ENCODE results near the gene IL27RA.
"Not testable (repeated sequence)": the region's sequence is repeated elsewhere in the genome, so short reads cannot be mapped to it uniquely, and the experiment has no call there.

IL27RA gene

GRCh38 chr19:14033946-14034345 is 2.4 kb downstream of the IL27RA start:
- no peak for DNase-seq

GRCh38 chr19:14035159-14035558 is 3.6 kb downstream of the IL27RA start:
- not testable (repeated sequence) for DNase-seq

- DNase-seq, result no peak
Observed at GRCh38 chr19:14035706-14036105, 4.1 kb downstream of the IL27RA start.

GRCh38 chr19:14039181-14039580 is 7.6 kb downstream of the IL27RA start:
- DNase-seq, result no peak

GRCh38 chr19:14042659-14043608 is 11.4 kb downstream of the IL27RA start:
- DNase-seq, result not testable (repeated sequence)

- not testable (repeated sequence) for DNase-seq
Observed at GRCh38 chr19:14047866-14048265, 16.3 kb downstream of the IL27RA start.

- no peak for DNase-seq
Observed at GRCh38 chr19:14048443-14049153, 17.0 kb downstream of the IL27RA start.

- DNase-seq, result no peak
Observed at GRCh38 chr19:14050512-14050911, 18.9 kb downstream of the IL27RA start.

GRCh38 chr19:14050961-14051360 is 19.4 kb downstream of the IL27RA start:
- not testable (repeated sequence) for DNase-seq

- no peak for DNase-seq
Observed at GRCh38 chr19:14051980-14052379, 20.4 kb downstream of the IL27RA start.

GRCh38 chr19:14052470-14052869 is 20.9 kb downstream of the IL27RA start:
- DNase-seq, result no peak

GRCh38 chr19:14053032-14053431 is 21.5 kb downstream of the IL27RA start:
- no peak for DNase-seq

- no peak for DNase-seq
Observed at GRCh38 chr19:14053500-14053899, 21.9 kb downstream of the IL27RA start.

GRCh38 chr19:14054099-14054498 is 22.5 kb downstream of the IL27RA start:
- no peak for DNase-seq

- DNase-seq, result no peak
Observed at GRCh38 chr19:14054721-14055120, 23.2 kb downstream of the IL27RA start.

GRCh38 chr19:14055396-14055795 is 23.8 kb downstream of the IL27RA start:
- no peak for DNase-seq

- no peak for DNase-seq
Observed at GRCh38 chr19:14056069-14056666, 24.6 kb downstream of the IL27RA start.

- DNase-seq, result no peak
Observed at GRCh38 chr19:14056741-14057356, 25.3 kb downstream of the IL27RA start.

- DNase-seq, result no peak
Observed at GRCh38 chr19:14058182-14059092, 26.9 kb downstream of the IL27RA start.

- DNase-seq, result no peak
Observed at GRCh38 chr19:14059093-14059480, 27.5 kb downstream of the IL27RA start.

- DNase-seq, result no peak
Observed at GRCh38 chr19:14059652-14060155, 28.1 kb downstream of the IL27RA start.
